GM19463 (cell line): ENCODE measurements around the gene FASN.

ENCODE experiments used
- ATAC-seq: cut with Tn5 transposase; IDR thresholded peaks from one replicate; pipeline ENCODE4 v1.9.1; 2021; ENCODE audit warnings: mild to moderate bottlenecking, moderate library complexity; ENCODE audit not compliant: unreplicated experiment

The FASN gene

DNA sequence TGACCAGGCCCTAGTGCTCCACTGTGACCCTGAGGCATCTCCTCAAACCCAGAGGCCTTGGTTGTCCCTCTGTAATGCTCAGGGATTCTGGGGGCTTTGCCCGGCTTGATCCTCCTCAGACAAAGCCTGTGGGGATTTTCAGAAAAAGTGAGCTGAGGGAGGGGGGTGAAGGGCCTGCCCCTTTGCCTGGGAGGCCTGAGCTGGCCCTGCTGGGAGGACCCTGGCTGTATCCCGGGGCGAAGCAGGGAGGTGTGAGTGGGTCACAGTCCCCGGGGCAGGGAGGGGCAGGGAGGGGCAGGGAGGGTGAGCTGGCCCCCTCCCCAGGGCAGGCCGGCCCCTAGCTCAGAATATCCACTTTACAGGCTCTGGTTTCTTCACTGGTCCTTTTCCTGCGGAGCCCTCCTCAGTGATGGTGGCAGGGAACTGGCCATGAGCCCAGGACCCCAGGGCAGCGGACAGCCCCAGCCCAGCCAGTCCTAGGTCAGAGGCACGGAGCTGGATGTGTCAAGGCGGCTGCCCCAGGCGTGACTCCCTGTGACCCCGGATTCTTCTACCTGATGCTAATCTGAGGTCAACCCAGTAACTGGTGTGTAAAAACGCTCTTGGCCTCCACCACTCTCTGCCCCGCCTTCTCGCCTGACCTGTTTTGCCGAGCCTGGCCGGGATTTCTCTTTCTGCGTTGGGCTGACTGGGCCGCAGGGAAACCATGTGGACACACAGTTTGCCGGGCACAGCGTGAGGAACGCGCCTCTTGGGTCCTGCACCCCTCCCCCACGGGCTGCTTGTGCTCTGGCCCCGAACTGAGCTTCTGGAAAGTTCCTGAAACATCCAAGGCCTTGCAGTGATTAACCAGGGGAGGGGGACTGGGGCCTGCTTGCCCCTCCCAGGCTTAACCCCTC is 5.8 kb upstream of the FASN start:
- no peak for ATAC-seq

DNA sequence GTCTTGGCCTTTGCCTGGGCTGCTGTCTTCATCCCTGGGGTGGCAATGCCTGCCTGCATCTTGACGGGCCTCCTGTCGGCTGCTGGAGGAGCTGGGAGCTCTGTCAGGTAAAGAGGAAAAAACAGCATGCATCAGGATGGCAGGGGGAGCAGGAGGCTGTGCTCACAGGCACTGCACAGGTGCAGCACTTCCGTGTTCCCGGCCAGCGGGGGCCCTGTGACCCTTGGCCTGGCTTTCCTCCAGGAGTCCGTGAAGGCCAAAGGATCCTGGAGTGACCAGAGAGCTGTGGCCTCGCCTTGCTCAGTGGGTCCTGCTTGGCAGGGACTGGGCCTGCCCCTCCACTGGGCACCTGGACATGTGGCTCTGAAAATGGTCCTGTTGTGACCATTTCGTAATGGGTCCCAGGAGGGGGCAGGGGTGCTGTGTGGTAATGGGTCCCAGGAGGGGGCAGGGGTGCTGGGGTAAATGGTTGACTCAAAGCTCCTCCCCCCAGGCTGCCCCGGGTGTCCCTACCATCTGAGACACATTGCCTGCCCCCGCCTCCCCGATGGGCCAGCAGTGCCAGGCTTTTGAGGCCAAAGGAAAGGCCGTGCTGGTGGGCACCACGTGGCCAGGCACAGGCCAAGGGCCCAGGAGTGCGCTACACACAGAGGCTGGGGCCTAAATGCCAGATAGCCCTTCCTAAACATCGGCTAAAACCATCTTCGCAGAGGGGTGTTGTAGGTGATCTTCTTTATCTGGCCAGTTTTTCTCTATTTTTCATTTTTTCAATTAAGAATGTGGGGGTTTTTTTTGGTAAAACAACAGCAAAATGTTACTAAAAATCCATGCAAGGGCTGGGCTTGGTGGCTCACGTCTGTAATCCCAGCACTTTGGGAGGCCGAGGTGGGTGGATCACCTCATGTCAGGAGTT is 4.0 kb upstream of the FASN start:
- ATAC-seq: no peak

DNA sequence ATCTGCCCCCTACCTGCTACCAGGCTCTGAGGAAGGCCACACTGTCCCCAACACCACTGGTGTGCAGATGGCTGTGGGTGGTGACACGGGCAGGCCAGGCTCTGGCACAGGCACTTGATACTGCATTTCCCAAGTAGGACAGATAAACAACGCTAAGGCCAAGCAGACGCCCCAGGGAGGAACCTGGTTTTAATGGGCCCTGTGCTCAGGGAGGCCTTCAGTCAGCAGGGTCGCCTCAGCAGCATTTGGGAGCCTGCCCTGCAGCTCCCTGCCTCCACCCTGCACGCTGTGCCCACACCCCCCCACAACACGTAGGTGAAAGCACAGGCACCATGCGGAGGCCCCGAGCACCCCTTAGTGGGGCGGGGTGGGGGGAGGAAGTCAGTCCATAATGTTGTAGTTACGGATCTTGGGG is 3.3 kb upstream of the FASN start:
- ATAC-seq: no peak

DNA sequence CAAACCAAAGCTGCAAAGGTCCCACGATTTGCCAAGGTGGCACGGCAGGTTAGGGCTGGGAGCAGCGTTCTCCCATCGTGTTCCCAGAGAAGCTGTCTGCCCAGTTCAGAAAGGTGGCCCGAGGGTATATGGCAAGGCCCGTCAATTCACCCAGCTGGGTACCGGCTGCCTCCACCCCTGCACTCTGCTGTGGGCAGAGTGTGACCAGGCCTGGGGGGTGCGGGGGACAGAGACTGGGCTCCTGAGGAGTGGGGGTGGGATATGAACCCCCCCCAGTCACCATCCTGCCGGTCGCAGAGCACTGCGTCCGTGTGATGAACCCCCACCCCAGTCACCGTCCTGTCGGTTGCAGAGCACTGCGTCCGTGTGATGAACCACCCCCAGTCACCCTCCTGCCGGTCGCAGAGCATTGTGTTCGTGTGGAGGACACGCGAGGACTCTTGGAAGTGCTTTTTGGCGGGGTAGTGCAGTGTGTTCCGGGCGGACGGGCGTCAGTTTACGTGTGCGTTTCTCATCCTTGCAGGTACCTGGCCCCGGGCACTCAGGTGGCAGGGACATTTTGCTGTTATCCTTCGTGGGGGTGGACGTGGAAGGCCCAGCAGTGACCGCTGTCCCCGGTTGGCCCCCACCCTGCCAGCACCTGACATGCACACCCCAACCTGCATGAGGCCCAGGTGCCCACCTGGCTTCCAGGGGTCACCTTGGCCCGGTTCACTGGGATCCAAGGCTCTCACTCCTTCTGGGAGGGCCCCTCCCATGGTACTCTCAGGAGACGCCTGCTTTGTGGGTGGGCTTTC is 2.7 kb upstream of the FASN start:
- ATAC-seq: no peak

DNA sequence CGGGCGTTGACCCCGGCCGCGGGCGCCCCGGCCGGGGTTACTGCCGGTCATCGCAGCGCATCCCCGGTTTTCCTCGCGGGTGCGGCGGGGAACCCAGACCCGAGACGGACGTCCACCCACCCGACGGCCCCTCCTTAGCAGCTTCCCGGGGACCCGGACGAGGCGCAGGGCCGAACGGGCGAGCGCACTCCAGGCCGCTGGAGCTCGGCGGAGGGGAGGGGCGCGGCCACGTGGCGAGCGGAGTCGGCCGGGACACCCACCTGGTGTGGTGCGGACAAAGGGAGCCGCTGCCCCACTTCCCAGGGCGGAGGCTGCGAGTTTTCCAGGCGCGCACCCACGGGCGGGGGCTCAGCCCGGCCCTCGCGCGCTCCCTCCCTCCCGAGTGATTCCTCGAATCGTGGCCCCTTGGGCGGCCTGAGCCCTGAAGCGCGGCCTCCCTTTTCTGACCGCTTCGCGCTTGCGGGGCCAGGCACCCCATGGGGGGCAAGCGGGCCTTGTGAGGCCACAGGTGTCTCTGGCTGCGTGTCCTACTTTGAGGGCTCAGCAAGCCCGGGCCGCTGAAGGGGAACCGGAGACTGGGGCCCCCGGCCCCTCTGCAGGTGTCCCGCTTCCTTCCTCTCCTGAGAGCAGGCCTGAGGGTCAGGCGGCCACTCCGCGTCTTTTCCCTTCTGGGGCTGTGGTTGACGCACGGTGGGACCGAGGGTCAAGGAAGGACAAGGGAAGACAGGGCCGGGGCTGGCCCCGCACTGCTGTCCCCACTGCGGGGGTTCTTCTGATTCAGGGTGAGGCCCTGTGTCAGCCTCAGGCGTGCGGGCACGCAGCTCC is 1.1 kb upstream of the FASN start:
- ATAC-seq: peak; percentile 4

DNA sequence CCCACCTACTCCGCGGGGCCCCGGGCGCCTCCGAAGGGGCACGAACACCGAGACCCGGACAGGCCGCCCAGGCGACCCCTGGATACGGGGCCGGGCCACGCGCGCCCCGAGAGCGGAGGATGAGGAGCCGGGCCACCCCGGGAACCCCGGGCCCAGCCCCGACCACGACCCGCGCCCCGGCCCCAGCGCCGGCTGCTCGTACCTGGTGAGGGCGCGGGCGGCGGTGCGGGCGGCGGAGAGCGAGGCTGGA is 192 bp downstream of the FASN start:
- ATAC-seq: peak; percentile 7

DNA sequence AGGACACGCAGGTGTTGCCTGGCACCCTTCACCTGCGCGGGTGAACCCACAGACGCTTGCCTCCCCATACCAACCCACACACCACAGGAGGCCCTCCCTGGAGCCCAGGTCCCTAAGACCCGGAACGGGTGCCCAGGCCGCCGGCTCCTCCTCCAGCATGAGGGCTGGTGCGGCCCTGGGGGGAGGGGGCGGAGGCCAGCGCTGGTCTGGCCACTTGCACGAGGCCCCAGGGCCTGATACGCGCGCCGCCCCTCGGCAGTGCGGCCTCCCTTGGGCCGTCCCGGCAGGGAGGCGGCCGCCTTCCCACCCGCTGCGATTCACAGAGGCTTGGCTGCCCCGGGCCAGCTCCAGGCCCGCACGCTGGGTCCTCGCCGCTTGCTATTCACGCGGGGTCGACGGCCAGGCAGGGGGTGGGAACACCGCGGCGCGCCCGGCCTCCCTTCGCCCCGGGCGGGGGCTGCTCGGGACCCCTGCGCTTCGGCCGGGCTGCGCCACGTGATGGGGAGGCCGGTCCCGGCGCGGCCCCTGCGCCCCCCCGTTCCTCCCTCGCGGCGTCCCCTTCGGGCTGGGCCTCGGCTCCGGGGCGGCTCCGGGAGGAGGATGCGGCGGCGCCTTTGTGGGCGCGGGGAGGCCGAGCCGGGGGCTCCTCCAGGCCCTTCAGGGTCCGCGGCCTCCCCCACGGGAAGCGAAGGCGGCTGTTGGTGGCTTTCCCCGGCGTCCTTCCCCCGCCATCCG is 685 bp downstream of the FASN start:
- no peak for ATAC-seq

DNA sequence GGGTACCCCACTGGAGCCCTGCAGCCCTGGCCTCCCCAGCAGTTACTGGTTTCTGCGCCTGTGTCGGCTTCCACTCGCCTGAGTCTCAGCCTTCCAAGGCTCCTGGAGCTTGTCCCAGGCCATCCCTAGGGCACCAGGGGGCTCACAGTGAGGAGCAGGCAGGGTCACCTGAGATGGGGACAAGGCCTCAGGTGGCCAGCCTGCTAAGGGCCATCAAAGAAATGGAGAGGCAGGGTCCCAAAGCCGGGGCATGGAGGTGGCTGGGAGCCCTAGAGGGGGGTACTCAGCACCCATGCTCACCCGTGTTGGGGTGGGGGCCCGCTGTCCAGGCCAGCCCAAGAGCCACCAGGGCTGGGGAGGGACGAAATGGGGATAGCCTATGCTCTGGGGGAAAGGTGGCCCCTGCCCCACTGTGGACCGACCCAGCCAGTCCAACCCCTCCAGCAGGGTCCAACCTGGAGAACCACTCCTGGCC is 1.3 kb downstream of the FASN start:
- no peak for ATAC-seq

DNA sequence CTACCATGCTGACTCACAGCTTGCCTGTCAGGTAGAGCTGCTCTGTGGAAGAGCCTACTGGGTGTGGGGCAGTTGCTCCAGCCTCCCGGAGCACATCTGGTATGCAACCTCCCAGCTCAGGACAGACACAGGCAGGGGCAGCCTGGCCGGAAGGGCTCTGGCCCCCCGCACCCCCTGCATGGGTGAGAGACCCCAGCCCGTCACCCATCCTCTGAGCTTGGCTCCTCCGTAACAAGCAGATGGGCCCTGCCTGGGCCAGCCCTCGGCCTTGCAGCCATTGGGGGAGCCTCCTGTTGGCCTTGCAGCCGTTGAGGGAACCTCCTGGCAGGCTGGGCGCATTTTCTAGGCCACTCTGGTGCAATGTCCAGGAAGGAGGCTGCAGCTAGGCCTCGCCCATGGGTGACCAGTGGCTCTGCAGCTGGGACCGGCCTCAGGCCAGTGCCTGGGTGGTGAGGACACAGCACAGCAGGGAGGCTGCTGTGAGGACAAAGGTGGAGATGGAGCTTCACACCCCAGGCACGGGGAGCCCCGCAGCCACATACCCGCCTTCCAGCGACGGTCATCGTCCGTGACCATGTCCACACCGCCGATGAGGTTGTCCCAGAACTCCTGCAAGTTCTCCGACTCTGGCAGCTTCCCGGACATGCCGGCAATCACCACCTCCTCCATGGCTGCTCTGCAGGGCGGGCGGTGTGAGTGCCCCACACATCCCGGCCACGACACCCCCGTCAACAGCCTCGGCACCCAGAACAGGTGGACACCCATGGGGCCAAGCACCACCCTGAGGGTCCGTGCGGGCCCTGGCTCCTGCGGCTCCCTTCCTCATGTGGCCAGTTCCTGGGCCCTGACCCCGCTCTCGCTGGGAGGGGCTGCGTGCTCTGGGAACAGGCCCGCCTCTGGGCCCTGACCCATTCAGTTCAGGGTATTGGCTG is 2.0 kb downstream of the FASN start:
- ATAC-seq: no peak

DNA sequence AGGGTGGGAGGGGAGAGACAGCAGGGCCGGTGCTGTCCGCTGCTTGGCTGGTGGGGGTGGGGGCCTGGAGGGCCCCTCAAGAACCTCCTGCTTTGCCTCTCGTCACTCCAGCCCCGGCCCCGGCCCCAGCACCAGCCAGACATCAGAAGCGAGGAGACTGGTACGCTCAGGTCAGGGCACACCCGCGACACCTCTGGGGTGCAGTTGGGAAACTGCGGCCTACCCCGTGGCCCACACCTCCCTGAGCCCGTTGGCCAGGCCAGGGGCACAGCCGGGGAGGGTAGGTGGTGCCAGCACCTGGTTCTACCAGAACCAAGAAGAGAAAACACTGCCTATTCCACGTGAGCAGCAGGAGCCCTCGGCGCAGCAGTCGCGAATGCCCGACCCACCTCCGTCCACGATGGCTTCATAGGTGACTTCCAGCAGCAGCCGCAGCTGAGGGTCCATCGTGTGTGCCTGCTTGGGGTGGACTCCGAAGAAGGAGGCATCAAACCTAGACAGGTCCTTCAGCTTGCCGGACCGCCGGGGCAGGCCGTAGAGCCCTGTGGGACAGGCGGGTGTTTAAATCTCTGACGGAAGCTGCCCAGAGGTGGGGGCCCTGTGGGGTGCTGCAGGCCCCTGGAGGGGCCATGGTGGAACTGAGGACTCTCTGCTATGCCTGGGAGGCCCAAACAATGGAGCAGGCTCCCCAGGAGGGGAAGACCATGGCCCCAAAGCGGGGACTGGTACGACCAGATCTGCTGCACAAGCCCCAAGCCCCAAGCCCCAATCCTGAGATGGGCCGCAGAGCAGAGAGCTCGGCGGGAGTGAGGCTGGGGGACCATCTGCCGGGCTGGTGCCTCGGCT is 2.9 kb downstream of the FASN start:
- ATAC-seq: no peak

DNA sequence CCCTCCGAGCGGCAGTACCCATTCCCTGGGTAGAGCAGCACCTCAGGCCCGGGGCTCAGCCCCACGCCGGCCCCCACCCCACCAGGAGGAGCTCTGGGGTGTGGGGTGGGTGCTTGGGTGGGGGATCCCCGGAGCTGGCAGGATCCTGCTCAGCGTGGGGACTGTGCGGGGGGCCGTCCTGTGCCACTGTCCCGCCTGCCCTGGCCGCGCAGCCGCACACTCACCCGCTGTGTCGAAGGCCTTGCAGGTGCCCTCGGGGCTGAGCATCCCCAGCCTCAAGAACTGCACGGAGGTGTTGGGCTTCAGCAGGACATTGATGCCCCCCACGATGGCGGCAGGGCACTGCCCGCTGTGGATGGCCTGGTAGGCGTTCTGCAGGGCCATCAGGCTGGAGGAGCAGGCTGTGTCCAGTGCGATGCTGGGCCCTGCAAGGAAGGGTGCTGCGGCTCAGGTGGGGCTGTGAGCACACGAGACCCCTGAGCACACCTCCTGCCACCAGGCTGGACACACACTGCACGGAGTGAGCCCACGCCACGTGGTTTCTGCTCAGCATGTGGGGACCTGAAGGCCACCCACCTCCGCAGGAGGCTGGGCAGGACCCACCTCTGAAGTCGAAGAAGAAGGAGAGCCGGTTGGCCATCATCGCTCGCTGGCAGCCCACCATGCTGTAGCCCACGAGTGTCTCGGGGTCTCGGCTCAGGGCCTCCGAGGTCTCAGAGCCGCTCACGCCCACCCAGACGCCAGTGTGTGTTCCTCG is 4.9 kb downstream of the FASN start:
- ATAC-seq: no peak

DNA sequence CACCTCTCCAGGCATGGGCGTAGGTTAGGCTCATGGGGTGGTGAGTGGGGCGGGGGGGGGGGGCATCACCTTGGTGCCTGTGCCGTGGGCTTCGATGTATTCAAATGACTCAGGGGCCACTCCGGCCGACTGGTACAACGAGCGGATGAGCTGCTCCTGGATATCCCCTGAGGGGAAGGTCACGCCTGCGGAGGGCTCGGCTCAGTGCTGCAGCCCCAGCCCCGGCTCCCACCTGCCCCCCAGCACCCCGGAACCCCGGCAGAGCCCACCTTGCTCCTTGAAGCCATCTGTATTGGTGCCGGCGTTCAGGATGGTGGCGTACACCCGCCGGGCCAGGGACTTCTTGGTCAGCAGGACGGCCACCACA is 5.4 kb downstream of the FASN start:
- no peak for ATAC-seq

DNA sequence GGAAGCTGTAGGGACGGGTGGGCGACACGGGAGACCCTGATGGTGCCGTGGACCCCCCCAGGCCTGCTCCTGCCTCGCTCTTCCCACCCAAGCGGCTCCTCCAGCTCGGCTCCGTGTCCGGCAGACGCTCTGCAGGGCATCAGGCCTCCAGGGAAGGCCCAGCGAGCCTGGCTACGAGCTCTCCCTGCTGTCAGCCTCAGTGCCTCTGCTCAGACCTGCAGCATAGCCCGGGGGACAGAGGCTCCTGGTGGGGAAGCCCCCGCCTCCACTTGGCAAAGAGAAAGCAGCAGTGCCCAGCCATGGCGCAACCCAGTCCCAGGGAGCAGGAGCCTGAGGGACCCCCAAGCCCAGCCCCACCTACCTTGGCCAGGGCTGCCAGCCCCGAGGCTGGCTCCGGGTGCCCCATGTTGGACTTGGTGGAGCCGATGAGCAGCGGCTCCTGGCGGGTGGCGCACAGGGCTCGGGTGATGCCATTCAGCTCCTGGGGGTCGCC is 5.9 kb downstream of the FASN start:
- ATAC-seq: no peak

DNA sequence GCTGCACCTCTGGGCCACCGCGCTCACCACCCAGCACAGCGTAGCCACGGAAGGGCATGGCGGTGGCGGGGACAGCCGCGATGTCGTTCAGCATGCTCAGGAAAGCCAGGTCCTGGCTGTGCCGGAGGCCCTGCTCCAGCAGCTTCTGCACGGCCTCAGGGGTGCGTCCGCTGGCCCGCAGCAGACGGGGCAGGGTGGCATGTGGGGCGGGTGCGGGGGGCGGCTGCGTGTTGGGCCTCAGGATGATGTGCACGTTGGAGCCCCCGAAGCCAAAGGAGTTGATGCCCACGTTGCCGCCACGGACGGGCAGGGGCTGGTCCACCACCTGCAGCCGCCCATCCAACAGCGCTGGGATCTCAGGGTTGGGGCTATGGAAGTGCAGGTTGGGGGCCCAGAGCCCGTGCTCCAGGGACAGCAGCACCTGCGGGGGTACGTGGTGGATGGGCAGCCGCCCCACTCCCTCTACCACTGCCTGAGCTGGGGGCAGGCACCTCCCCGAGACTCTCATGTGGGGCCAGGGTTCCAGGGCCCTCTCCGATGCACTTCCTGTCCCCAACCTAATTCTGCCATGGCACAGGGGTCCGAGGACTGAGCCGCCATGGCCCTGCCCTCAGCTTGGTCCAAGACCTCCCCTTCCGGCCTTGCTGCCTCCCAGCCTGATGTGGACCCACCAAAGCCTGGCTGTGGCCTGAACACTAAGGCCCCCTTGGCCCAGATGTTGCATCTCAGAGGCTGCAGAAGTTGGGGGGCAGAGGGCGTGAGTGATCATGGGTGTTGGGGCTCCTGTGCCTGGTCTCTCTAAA is 6.6 kb downstream of the FASN start:
- ATAC-seq: no peak

DNA sequence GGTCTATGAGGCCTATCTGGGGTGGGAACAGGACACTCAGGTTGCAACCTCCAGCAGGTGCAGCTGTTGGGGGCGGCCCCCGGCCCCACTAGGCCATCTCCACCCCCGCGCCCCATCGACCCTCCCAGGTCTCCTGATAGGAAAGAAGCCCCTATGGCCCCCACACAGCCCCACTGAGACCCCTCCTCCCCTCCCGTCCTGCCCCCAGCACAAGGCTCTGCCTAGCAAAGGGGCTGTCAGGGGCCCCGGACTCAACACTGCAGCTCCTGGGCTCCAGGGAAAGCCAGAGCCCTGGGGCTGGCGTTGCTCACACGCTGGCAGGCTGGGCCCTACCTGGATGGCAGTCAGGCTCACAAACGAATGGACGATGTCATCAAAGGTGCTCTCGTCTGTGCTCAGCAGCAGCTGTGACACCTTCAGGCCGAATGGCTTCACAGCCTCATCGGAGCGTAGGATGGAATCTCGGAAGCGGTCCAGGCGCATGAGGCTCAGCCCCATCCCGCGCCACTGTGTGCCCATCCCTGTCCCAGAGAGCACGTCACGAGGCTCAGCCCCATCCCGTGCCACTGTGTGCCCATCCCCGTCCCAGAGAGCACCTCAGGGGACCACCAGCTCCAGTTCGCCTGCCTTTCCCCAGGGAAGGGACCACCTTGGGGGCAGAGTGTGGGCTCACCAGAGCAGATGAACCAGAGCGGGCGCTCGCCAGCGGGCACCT is 7.3 kb downstream of the FASN start:
- ATAC-seq: no peak
